Neural progenitor cell (in vitro differentiated cells): ENCODE results near the gene CYTH1.

Source experiments
- CTCF ChIP-seq: fragments of 200-600 bp; sonication (generic); IDR thresholded peaks from 2 replicates; pipeline ENCODE4 v1.5.1; 2017; ENCODE audit warnings: antibody characterized with exemption, mild to moderate bottlenecking
- EZH2 ChIP-seq: fragments of 200-600 bp; sonication (generic); IDR thresholded peaks from 2 replicates; pipeline ENCODE4 v1.6.1; 2017; ENCODE audit warnings: antibody characterized with exemption, mild to moderate bottlenecking, moderate library complexity
- EZH2phosphoT487 ChIP-seq: fragments of 200-600 bp; sonication (generic); IDR thresholded peaks from 2 replicates; pipeline ENCODE4 v1.6.1; 2017; ENCODE audit warnings: antibody characterized with exemption

- TF ChIP-seq CTCF (no peak), EZH2 (no peak), EZH2phosphoT487 (no peak)
These were observed 77.5 kb downstream of the CYTH1 start for GRCh38 chr17:78704594-78704993.
